NCI-H2196 treated with DMSO at 0.1 percent for 48 hours (cell line): ENCODE data around the gene IGSF8.

Experiments used
- DNase-seq: peaks from one replicate; lab custom pipeline; 2025; ENCODE audit not compliant: unreplicated experiment; lab: John Stamatoyannopoulos, UW

The IGSF8 gene

DNA sequence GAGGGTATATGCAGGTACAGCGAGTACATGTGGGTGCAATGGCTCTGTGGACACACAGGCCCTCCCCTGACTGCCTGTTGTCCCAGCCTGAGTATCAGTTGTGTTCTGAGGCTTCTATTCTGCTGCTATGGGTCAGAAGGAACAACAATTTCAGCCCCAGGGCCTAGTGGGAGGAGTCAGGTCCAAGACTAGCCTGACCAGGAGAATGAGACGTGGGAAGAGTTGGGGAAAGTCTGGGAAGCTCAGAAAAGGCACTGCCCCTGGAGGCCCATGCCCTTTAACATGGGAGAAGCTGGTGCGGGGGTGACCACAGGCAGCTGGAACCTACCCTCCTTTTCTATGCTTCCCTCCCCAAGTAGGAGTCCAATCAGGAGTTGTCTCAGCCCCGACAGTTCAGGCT, 7.7 kb downstream of the IGSF8 start:
- no peak for DNase-seq

GRCh38 chr1:160089883-160090282, 8.5 kb downstream of the IGSF8 start:
- no peak for DNase-seq

GRCh38 chr1:160087118-160087662, 11.2 kb downstream of the IGSF8 start:
- DNase-seq: no peak

- DNase-seq: no peak
Measured at GRCh38 chr1:160086456-160086892, 11.9 kb downstream of the IGSF8 start.

DNA sequence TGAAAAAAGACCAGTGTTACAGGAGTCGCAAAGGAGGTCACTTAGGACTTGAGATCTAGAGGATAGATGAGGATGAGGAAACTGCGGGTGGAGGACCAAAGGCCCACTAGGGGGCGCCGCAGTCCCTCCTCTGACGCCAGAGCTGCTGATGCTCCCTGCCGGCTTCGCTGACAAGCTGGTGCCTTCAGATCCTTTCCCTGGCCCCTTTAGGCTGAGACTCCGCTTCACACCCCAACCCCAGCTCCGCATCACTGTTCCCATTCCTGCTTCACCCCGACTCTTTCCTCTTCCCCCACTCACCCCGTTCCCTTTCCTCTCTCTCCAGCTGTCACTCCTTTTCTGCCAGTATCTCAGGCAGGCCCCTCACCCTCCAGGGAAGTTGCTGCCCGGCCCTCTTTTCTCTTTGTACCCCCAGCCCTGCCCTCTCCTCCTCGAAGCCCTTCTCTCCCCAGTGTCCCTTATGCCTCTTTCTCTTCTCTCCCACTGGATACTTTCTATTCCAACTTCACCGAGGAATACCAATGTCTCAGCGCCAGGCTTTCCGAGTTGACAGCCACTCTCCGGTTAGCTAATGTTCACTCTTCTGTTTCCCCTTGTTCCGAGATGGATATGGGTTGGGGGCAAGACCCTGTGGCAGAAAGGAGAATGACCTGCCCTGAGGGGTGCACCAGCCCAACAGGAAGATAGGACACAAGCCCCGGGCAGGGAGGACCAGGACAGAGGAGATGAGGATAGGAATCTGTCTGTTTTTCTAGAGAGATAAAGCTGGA, 12.5 kb downstream of the IGSF8 start:
- DNase-seq: peak; percentile 26

DNA sequence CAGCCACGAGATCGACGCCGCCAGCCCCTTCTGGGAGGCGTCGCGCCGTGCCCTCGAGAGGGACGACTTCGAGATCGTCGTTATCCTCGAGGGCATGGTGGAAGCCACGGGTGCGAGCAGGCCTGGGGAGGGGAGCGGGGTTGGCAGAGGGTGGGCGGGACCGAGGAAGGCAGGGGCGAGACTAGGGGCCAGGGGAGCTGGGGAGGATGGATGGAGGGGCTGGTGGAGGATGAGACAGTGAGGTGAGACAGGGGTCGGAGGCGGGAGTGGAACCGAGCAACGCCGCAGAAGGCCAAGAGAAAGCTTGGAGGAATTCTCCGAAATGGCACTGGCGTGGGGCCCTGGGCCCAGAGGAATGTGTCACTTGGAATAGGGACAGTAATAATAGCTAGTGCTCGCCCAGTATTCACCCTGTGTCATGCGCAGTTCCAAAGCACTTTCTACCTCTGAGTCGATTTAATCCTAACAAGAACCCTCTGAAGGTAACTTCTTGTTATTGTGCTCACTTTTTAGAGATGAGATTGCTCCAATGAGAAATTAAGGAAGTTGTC, 13.6 kb downstream of the IGSF8 start:
- DNase-seq: no peak

DNA sequence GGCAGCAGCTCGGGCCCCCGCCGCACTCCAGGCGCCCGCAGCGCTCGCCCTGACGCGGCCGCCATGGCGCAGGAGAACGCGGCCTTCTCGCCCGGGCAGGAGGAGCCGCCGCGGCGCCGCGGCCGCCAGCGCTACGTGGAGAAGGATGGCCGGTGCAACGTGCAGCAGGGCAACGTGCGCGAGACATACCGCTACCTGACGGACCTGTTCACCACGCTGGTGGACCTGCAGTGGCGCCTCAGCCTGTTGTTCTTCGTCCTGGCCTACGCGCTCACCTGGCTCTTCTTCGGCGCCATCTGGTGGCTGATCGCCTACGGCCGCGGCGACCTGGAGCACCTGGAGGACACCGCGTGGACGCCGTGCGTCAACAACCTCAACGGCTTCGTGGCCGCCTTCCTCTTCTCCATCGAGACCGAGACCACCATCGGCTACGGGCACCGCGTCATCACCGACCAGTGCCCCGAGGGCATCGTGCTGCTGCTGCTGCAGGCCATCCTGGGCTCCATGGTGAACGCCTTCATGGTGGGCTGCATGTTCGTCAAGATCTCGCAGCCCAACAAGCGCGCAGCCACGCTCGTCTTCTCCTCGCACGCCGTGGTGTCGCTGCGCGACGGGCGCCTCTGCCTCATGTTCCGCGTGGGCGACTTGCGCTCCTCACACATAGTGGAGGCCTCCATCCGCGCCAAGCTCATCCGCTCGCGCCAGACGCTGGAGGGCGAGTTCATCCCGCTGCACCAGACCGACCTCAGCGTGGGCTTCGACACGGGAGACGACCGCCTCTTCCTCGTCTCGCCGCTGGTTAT, 14.2 kb downstream of the IGSF8 start:
- no peak for DNase-seq

GRCh38 chr1:160082926-160083325, 15.5 kb downstream of the IGSF8 start:
- no peak for DNase-seq

- no peak for DNase-seq
Measured at GRCh38 chr1:160082487-160082886, 15.9 kb downstream of the IGSF8 start.

- DNase-seq: no peak
Measured at GRCh38 chr1:160081261-160081936, 17.0 kb downstream of the IGSF8 start, which contains the start of gene KCNJ9. TSS of gene KCNJ9 (plus strand) at chr1:160081538. CDS start at chr1:160084031, 2,493 bp downstream.

GRCh38 chr1:160080381-160081100, 17.9 kb downstream of the IGSF8 start:
- DNase-seq: no peak

DNA sequence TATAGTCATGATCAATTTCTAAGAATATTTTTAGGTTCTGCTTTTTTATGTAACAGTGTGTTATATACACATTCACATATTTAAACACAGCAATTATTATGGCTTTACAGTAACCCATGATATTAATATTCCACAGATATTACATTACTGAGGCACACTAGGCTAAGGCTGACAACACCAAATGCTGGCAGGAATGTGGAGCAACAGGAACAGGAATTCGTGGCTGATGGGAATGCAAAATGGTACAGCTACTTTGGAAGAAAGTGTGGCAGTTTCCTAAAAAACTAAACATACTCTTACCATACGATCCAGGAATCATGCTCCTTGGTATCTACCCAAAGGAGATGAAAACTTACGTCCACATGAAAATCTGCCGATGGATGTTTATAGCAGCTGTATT, 19.0 kb downstream of the IGSF8 start:
- no peak for DNase-seq

DNA sequence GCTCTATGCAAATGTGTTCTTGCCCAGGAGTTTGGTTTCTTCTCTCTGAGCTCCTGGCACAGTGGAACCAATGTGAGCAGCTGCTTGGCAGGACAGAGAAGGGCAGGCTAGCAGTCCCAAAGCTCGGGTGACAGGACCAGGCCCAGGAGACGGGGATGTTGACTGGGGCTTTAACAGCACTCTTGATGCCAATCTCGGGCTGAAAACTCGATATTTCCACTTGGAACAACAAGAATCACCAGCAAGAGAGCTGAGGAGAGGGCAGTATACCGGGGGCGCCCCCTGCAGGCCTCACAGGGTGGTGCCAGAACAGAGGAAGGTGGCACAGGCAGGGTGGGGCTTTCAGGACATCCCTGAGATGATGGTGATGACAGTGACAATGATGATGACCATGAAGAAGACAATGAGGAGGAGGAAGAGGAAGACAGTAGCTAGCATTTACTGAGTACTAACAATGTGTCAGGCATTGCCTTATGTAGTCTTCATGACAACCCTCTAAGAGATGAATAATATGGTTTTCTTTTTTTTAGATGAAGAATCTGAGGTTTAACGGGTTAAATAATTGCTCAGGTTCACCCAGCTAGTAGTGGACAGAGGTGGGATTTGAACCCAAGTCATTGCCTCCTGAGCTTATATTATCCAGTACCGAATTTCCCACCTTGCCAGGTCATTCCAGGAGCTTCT, 19.8 kb downstream of the IGSF8 start:
- DNase-seq: no peak

DNA sequence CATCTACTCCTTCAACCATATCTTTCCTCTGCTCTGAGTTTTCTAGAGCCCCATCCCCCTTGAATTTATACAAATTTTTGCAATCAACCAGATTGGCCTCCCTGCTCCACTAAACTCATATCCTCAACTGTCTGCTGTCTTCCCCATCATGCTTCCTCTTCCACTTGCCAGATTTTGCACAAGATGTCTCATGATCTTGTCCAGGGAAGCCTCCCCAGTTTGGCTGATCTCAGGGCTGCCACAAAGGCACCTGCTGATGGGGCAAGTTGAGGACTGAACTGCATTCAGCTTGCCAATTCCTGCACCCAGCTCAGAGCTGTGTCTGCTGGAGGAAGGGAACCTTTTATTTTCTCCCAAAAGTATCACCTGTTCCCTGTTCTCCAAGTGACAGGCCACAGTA, 20.9 kb downstream of the IGSF8 start:
- DNase-seq: no peak

DNA sequence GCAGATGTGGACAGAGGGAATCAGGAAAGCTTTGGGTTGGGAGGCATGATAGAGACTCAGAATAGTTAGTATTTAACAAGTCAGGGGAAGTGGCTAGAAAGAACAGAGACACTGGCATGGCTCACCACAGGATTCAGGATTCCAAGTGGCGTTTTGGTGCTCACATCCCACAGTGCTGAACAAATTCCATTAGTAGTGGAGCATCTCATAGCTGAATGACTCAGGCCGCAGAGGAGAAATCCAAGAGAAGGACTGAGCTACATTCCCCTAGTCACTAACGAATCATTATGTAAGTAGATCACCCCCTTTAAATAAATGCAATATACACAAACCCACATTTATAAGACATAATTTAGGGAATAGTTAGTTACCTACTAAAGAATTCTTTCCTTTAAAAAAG, 22.1 kb downstream of the IGSF8 start:
- DNase-seq: no peak

GRCh38 chr1:160075836-160076235, 22.6 kb downstream of the IGSF8 start:
- no peak for DNase-seq

- DNase-seq: no peak
Measured at GRCh38 chr1:160074865-160075264, 23.6 kb downstream of the IGSF8 start.

GRCh38 chr1:160071289-160071688, 27.1 kb downstream of the IGSF8 start:
- DNase-seq: no peak

GRCh38 chr1:160070243-160071163, 27.9 kb downstream of the IGSF8 start:
- peak; percentile 53 for DNase-seq
